Endothelial cell of umbilical vein (primary cell): ENCODE results near the gene ARMH4. TPM values are rescaled to one million over a fixed set of nuclear protein-coding genes. Genes with fewer than 3 reads are reported as not detected.

Source experiments
- BruUV-seq: library from RNA; stranded (reverse); fragments of 400-500 nt; replicated peaks from 2 replicates; lab custom pipeline; 2021; lab: Mats Ljungman, UMichigan
- CTCF ChIA-PET: fragments of 300-600, 350-600 bp; sonication (Branson Sonifier 250); formaldehyde crosslinking; loops from one replicate; lab custom pipeline; 2021; ENCODE audit warnings: antibody characterized with exemption, inconsistent platforms; lab: Charles Lee
- POLR2A ChIA-PET: fragments of 300-600, 350-600 bp; sonication (Branson Sonifier 250); formaldehyde crosslinking; loops from one replicate; lab custom pipeline; 2021; ENCODE audit warnings: antibody characterized with exemption, inconsistent platforms; lab: Charles Lee
- DNase-seq: peaks from one replicate; pipeline ENCODE4 v3.0.0-alpha.2; 2011; ENCODE audit warnings: low read depth, low spot score
- FAIRE-seq: peaks from 2 replicates; lab custom pipeline; 2011; peaks lifted over from hg19 to GRCh38; lab: Jason Lieb, UNC
- H2AFZ ChIP-seq: 2 replicates; pipeline ENCODE4 v1.6.0; 2012; ENCODE audit warnings: low read depth, low read length, control low read depth, inconsistent platforms
- H3K27ac ChIP-seq: 2 replicates; pipeline ENCODE4 v1.5.1; 2011; ENCODE audit warnings: low read depth, mild to moderate bottlenecking, control low read depth, low read length, moderate library complexity; ENCODE audit not compliant: insufficient read depth
- H3K27me3 ChIP-seq, 2 experiments: 2 replicates each; pipeline versions ENCODE4 v1.6.0 to v1.6.1; 2011; ENCODE audit warnings: low read length in 2 of 2, mixed read lengths in 1 of 2; ENCODE audit not compliant: control insufficient read depth in 2 of 2, insufficient read depth in 2 of 2
- H3K36me3 ChIP-seq, 2 experiments: 2 replicates in 1 of 2; 3 replicates in 1 of 2; pipeline ENCODE4 v1.5.1; 2011; ENCODE audit warnings: low read length in 2 of 2, mild to moderate bottlenecking in 1 of 2, moderate library complexity in 1 of 2; ENCODE audit not compliant: control insufficient read depth in 2 of 2, insufficient read depth in 2 of 2; ENCODE audit errors: extremely low read depth in 1 of 2
- H3K4me1 ChIP-seq: 3 replicates; pipeline ENCODE4 v1.5.1; 2011; ENCODE audit warnings: mild to moderate bottlenecking, low read length; ENCODE audit not compliant: control insufficient read depth, insufficient read depth; ENCODE audit errors: extremely low read depth
- H3K4me2 ChIP-seq: 2 replicates; pipeline ENCODE4 v1.6.1; 2011; ENCODE audit warnings: low read length, control low read depth, mixed read lengths; ENCODE audit not compliant: insufficient read depth
- H3K4me3 ChIP-seq, 3 experiments: fragments of 200-600 bp in 1 of 3; sonication (generic), shearing (Covaris generic) in 1 of 3; replicated peaks in 1 of 3; 2 replicates each; pipeline ENCODE4 v1.5.1; 2011 to 2016; ENCODE audit warnings: control low read depth in 3 of 3, low read length in 3 of 3, mild to moderate bottlenecking in 2 of 3, inconsistent platforms in 1 of 3, low read depth in 1 of 3, moderate library complexity in 1 of 3; ENCODE audit not compliant: insufficient read depth in 1 of 3
- H3K79me2 ChIP-seq: 2 replicates; pipeline ENCODE4 v1.6.0; 2012; ENCODE audit warnings: low read length, inconsistent platforms; ENCODE audit not compliant: control insufficient read depth, insufficient read depth
- H3K9ac ChIP-seq: replicated peaks from 2 replicates; pipeline ENCODE3; 2011; ENCODE audit warnings: low read length, control low read depth; ENCODE audit not compliant: insufficient read depth; ENCODE audit errors: extremely low read depth
- H3K9me1 ChIP-seq: replicated peaks from 3 replicates; pipeline ENCODE4 v1.6.0; 2011; ENCODE audit warnings: mild to moderate bottlenecking, low read length; ENCODE audit not compliant: control insufficient read depth, insufficient read depth; ENCODE audit errors: extremely low read depth
- H3K9me3 ChIP-seq: replicated peaks from 2 replicates; pipeline ENCODE4 v1.5.1; 2012; ENCODE audit warnings: low read length, inconsistent platforms; ENCODE audit not compliant: control insufficient read depth, insufficient read depth
- H4K20me1 ChIP-seq: replicated peaks from 2 replicates; pipeline ENCODE3; 2011; ENCODE audit warnings: mild to moderate bottlenecking, low read length; ENCODE audit not compliant: control insufficient read depth, insufficient read depth; ENCODE audit errors: extremely low read depth
- CTCF ChIP-seq, 2 donors: IDR thresholded peaks; 1 replicate in 1 of 2; 2 replicates in 1 of 2; pipeline ENCODE4 v1.5.1; 2011; ENCODE audit warnings: low read length in 2 of 2, mild to moderate bottlenecking in 2 of 2, moderate library complexity in 2 of 2, control low read depth in 1 of 2, inconsistent platforms in 1 of 2, low read depth in 1 of 2; ENCODE audit not compliant: insufficient read depth in 1 of 2; ENCODE audit errors: extremely low read depth in 1 of 2
- EZH2 ChIP-seq: IDR thresholded peaks from 2 replicates; pipeline ENCODE4 v1.6.1; 2012; ENCODE audit warnings: borderline replicate concordance, low read depth, mild to moderate bottlenecking, moderate library complexity, low read length, inconsistent platforms; ENCODE audit not compliant: severe bottlenecking
- FOS ChIP-seq: IDR thresholded peaks from 2 replicates; pipeline ENCODE4 v1.6.1; 2011; ENCODE audit warnings: mild to moderate bottlenecking, low read length, moderate library complexity, borderline replicate concordance; ENCODE audit not compliant: insufficient read depth
- GATA2 ChIP-seq: IDR thresholded peaks from 2 replicates; pipeline ENCODE4 v1.7.0; 2011; ENCODE audit warnings: low read depth, mild to moderate bottlenecking, moderate library complexity, mixed read lengths, low read length; ENCODE audit not compliant: insufficient read length, insufficient read depth
- JUN ChIP-seq: IDR thresholded peaks from 2 replicates; pipeline ENCODE4 v1.6.1; 2011; ENCODE audit warnings: borderline replicate concordance, low read depth; ENCODE audit not compliant: insufficient read length, insufficient read depth
- MYC ChIP-seq: IDR thresholded peaks from one replicate; pipeline ENCODE4 v1.6.1; 2011; ENCODE audit warnings: mild to moderate bottlenecking, low read depth, low read length
- POLR2A ChIP-seq: IDR thresholded peaks from 2 replicates; pipeline ENCODE4 v1.6.1; 2012; ENCODE audit warnings: low read depth, mild to moderate bottlenecking, control low read depth, low read length
- POLR2AphosphoS5 ChIP-seq: IDR thresholded peaks from 2 replicates; pipeline ENCODE4 v1.6.1; 2012; ENCODE audit warnings: low read depth, mild to moderate bottlenecking, control low read depth, low read length, moderate library complexity; ENCODE audit not compliant: insufficient read depth
- dilution Hi-C: fragments of 300-500 bp; cut with MboI; formaldehyde crosslinking; loops from one replicate; pipeline ENCODE4 v1.15.0; 2019; ENCODE audit warnings: low sequenced_read_pairs; ENCODE audit not compliant: extremely low pct_ligation_motif_present
- intact Hi-C: fragments of 100-400 bp; cut with micrococcal nuclease; formaldehyde crosslinking; loops from one replicate; pipeline ENCODE4 v1.10.0; 2022
- polyA plus RNA-seq, 4 experiments: library from polyadenylated mRNA; depleted of rRNA in 3 of 4; stranded (reverse) in 3 of 4; unstranded in 1 of 4; fragments of >200 nt; gene quantifications; 2 replicates each; pipeline versions ENCODE4 v1.2.1 to v1.2.3, GENCODE V29; 2011 to 2012; ENCODE audit warnings: missing spikeins in 1 of 4
- total RNA-seq: library from RNA; stranded (reverse); gene quantifications from 2 replicates; pipeline ENCODE4 v1.2.3, GENCODE V29; 2021
- TF ChIP-seq, protein P1 (sequence below): IDR thresholded peaks from 2 replicates; pipeline ENCODE4 v1.6.1; 2011; ENCODE audit not compliant: insufficient read depth, insufficient read length

The ARMH4 gene
- total and polyA plus RNA-seq, 2 donors (not counting 3 experiments of a cell fraction or from before 2014, with no cell fraction given) = 1.1 to 3.0 TPM

- TF ChIP-seq CTCF (IDR thresholded peaks at IDR 0.05; ENCODE audit: extremely low read depth in 1 of 2, insufficient read depth in 1 of 2, low read depth in 1 of 2, low read length in 2 of 2) (no peak), FOS (no peak), POLR2AphosphoS5 (no peak), EZH2 (no peak), POLR2A (no peak), GATA2 (no peak), MYC (no peak), JUN (no peak)
- TF ChIP-seq, protein P1, sequence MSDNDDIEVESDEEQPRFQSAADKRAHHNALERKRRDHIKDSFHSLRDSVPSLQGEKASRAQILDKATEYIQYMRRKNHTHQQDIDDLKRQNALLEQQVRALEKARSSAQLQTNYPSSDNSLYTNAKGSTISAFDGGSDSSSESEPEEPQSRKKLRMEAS = no peak
- POLR2A ChIA-PET = no interaction called here
- dilution Hi-C loops (no loop called here), intact Hi-C loops (no loop called here)
- Histone ChIP-seq H3K27me3 (peaks cover 0 to 4% of the 10 kb centered on the region in 2 experiments), H4K20me1 (no peaks in the 10 kb centered on the region), H3K79me2 (no peaks in the 10 kb centered on the region), H2AFZ (no peak overlapping the region), H3K9me1 (no peaks in the 10 kb centered on the region), H3K27ac (no peak overlapping the region), H3K4me2 (no peak overlapping the region), H3K4me1 (no peaks in the 10 kb centered on the region), H3K9ac (no peak overlapping the region), H3K4me3 (no peak overlapping the region), H3K36me3 (no peaks in the 10 kb centered on the region), H3K9me3 (no peaks in the 10 kb centered on the region)
- no peak for DNase-seq
- CTCF ChIA-PET = no interaction called here
- BruUV-seq = no TSS peak
- FAIRE-seq = no peak
Observed at GRCh38 chr14:58061581-58061980, 90.4 kb downstream of the ARMH4 start.
